ENCODE data around the gene DNAJC5G. TPM values are rescaled to one million over a fixed set of nuclear protein-coding genes. Genes with fewer than 3 reads are reported as not detected.
A peak's percentile ranks its signal among the peaks of the same experiment; 100 is the strongest.

The DNAJC5G gene
- total RNA-seq: not detected in 2 replicates
- long read RNA-seq: 0 reads

- H3K27me3 Mint-ChIP-seq (ENCODE audit: low read depth): peaks cover 47% of the 10 kb centered on the region
- H3K36me3 Mint-ChIP-seq (ENCODE audit: low read depth): no peaks in the 10 kb centered on the region
- TF ChIP-seq CTCF (conservative IDR thresholded peaks at IDR 0.05): no peak
- no peak for DNase-seq (ENCODE audit: low read depth, low spot score)
- no peaks in the 10 kb centered on the region for H3K4me1 Mint-ChIP-seq
- H3K9me3 Mint-ChIP-seq: no peaks in the 10 kb centered on the region
- no peak within 1 kb of the TSS for H3K27ac Mint-ChIP-seq (ENCODE audit: unreplicated experiment)
- H3K4me3 Mint-ChIP-seq: no peak within 1 kb of the TSS
These were observed at the start of gene DNAJC5G for GRCh38 chr2:27275211-27276150. TSS of gene DNAJC5G (plus strand) at chr2:27275433. CDS start at chr2:27276729, 1,296 bp downstream.

- Mint-ChIP-seq H3K27ac (ENCODE audit: unreplicated experiment) (peak overlapping the region; percentile 29), H3K9me3 (no peaks in the 10 kb centered on the region), H3K4me1 (no peaks in the 10 kb centered on the region), H3K36me3 (ENCODE audit: low read depth) (peaks cover 18% of the 10 kb centered on the region), H3K27me3 (ENCODE audit: low read depth) (no peaks in the 10 kb centered on the region), H3K4me3 (no peak overlapping the region)
- no peak for TF ChIP-seq CTCF (conservative IDR thresholded peaks at IDR 0.05)
- DNase-seq (ENCODE audit: low read depth, low spot score): no peak
These were observed 49.7 kb upstream of the DNAJC5G start for GRCh38 chr2:27225526-27225925.

- no peaks in the 10 kb centered on the region for H3K9me3 Mint-ChIP-seq
- H3K4me3 Mint-ChIP-seq: no peak overlapping the region
- H3K4me1 Mint-ChIP-seq: no peaks in the 10 kb centered on the region
- H3K36me3 Mint-ChIP-seq (ENCODE audit: low read depth): peaks cover 13% of the 10 kb centered on the region
- no peak overlapping the region for H3K27ac Mint-ChIP-seq (ENCODE audit: unreplicated experiment)
- no peak for DNase-seq (ENCODE audit: low read depth, low spot score)
- H3K27me3 Mint-ChIP-seq (ENCODE audit: low read depth): no peaks in the 10 kb centered on the region
- TF ChIP-seq CTCF (conservative IDR thresholded peaks at IDR 0.05): no peak
These were observed 47.7 kb upstream of the DNAJC5G start for GRCh38 chr2:27227501-27227900.

GRCh38 chr2:27231921-27232320 is 43.3 kb upstream of the DNAJC5G start:
- no peak for TF ChIP-seq CTCF (conservative IDR thresholded peaks at IDR 0.05)
- DNase-seq (ENCODE audit: low read depth, low spot score): no peak
- H3K9me3 Mint-ChIP-seq: no peaks in the 10 kb centered on the region
- H3K27me3 Mint-ChIP-seq (ENCODE audit: low read depth): no peaks in the 10 kb centered on the region
- H3K4me1 Mint-ChIP-seq: no peaks in the 10 kb centered on the region
- no peak overlapping the region for H3K4me3 Mint-ChIP-seq
- no peak overlapping the region for H3K27ac Mint-ChIP-seq (ENCODE audit: unreplicated experiment)
- H3K36me3 Mint-ChIP-seq (ENCODE audit: low read depth): peaks cover 10% of the 10 kb centered on the region

GRCh38 chr2:27233341-27233740 is 41.9 kb upstream of the DNAJC5G start:
- no peak for TF ChIP-seq CTCF (conservative IDR thresholded peaks at IDR 0.05)
- H3K4me1 Mint-ChIP-seq: no peaks in the 10 kb centered on the region
- no peak overlapping the region for H3K27ac Mint-ChIP-seq (ENCODE audit: unreplicated experiment)
- no peak for DNase-seq (ENCODE audit: low read depth, low spot score)
- no peak overlapping the region for H3K4me3 Mint-ChIP-seq
- no peaks in the 10 kb centered on the region for H3K27me3 Mint-ChIP-seq (ENCODE audit: low read depth)
- H3K9me3 Mint-ChIP-seq: no peaks in the 10 kb centered on the region
- H3K36me3 Mint-ChIP-seq (ENCODE audit: low read depth): peaks cover 7% of the 10 kb centered on the region

All from neural crest cell (in vitro differentiated cells).